ENCODE data around the gene IL34. TPM values are rescaled to one million over a fixed set of nuclear protein-coding genes. Genes with fewer than 3 reads are reported as not detected.
A peak's percentile ranks its signal among the peaks of the same experiment; 100 is the strongest.

The IL34 gene
- total RNA-seq, 4 donors from 2014 or later = 3.3 to 9.4 (median 9.0) TPM; not detected in 1

- intact Hi-C loops (cut with DNase I; ENCODE audit: low total_unique reads) = no loop called here
- Histone ChIP-seq H3K4me1 (peaks cover 24 to 52% of the 10 kb centered on the region in 2 donors), H3K36me3 (no peaks in the 10 kb centered on the region)
Observed at GRCh38 chr16:70696355-70696754, 50.0 kb downstream of the IL34 start.

GRCh38 chr16:70696952-70697593 is 50.7 kb downstream of the IL34 start:
- no peaks in the 10 kb centered on the region for H3K9me3 ChIP-seq
- no peaks in the 10 kb centered on the region for H3K27me3 ChIP-seq
- TF ChIP-seq POLR2A (IDR thresholded peaks at IDR 0.05) (no peak), CTCF (IDR thresholded peaks at IDR 0.05) (no peak)
- intact Hi-C loops (cut with DNase I; ENCODE audit: low total_unique reads) = no loop called here
- H3K27ac ChIP-seq = peak overlapping the region; percentile 93 to 97
- H3K4me3 ChIP-seq = no peak overlapping the region
- no peak for DNase-seq
- H3K4me1 ChIP-seq = peaks cover 22 to 47% of the 10 kb centered on the region in 2 donors
- H3K36me3 ChIP-seq = no peaks in the 10 kb centered on the region

More at GRCh38 chr16:70696355-70696754, 50.0 kb downstream of the IL34 start:
- TF ChIP-seq CTCF (IDR thresholded peaks at IDR 0.05) (no peak), POLR2A (IDR thresholded peaks at IDR 0.05) (no peak)
- Histone ChIP-seq H3K9me3 (no peaks in the 10 kb centered on the region), H3K27me3 (no peaks in the 10 kb centered on the region), H3K27ac (peak overlapping the region; percentile 93 to 97), H3K4me3 (no peak overlapping the region)
- no peak for DNase-seq

GRCh38 chr16:70697594-70698170 is 51.3 kb downstream of the IL34 start:
- TF ChIP-seq POLR2A (IDR thresholded peaks at IDR 0.05) = no peak
- peak in 1 of 4 experiments; percentile 19 for TF ChIP-seq CTCF (IDR thresholded peaks at IDR 0.05)
- Histone ChIP-seq H3K9me3 (no peaks in the 10 kb centered on the region), H3K27ac (peak overlapping the region; percentile 93 to 97), H3K36me3 (no peaks in the 10 kb centered on the region), H3K4me1 (peaks cover 22 to 46% of the 10 kb centered on the region in 2 donors), H3K4me3 (no peak overlapping the region), H3K27me3 (no peaks in the 10 kb centered on the region)
- DNase-seq = peak in 1 of 2 donors; percentile 48
- intact Hi-C loops (cut with DNase I; ENCODE audit: low total_unique reads) = no loop called here

- peaks cover 12 to 40% of the 10 kb centered on the region in 2 donors for H3K4me1 ChIP-seq
- intact Hi-C loops (cut with DNase I; ENCODE audit: low total_unique reads) = no loop called here
- H3K27ac ChIP-seq = no peak overlapping the region
- TF ChIP-seq POLR2A (IDR thresholded peaks at IDR 0.05) (no peak), CTCF (IDR thresholded peaks at IDR 0.05) (no peak)
- no peaks in the 10 kb centered on the region for H3K36me3 ChIP-seq
- H3K4me3 ChIP-seq = no peak overlapping the region
- no peak for DNase-seq
- no peaks in the 10 kb centered on the region for H3K27me3 ChIP-seq
- H3K9me3 ChIP-seq = no peaks in the 10 kb centered on the region
Observed at GRCh38 chr16:70698901-70699300, 52.5 kb downstream of the IL34 start.

- Histone ChIP-seq H3K4me1 (peaks cover 11 to 32% of the 10 kb centered on the region in 2 donors), H3K27ac (peak overlapping the region; percentile 94 to 96), H3K36me3 (no peaks in the 10 kb centered on the region), H3K9me3 (no peaks in the 10 kb centered on the region), H3K27me3 (no peaks in the 10 kb centered on the region), H3K4me3 (no peak overlapping the region)
- TF ChIP-seq CTCF (IDR thresholded peaks at IDR 0.05) (no peak), POLR2A (IDR thresholded peaks at IDR 0.05) (no peak)
- intact Hi-C loops (cut with DNase I; ENCODE audit: low total_unique reads) = no loop called here
- DNase-seq = no peak
Observed at GRCh38 chr16:70699696-70700095, 53.3 kb downstream of the IL34 start.
